ENCODE data around the gene CACNA2D4.

CACNA2D4 gene

GRCh38 chr12:1869145-1869544 is 49.3 kb downstream of the CACNA2D4 start:
- TF ChIP-seq CTCF (IDR thresholded peaks at IDR 0.05; ENCODE audit: control insufficient read depth, insufficient read depth, low read depth, low read length, missing control alignments) = no peak
- no peak overlapping the region for H3K4me3 ChIP-seq (ENCODE audit: control insufficient read depth, low read depth, low read length)
- no peak for DNase-seq (ENCODE audit: low read depth)

- no peak for TF ChIP-seq CTCF (IDR thresholded peaks at IDR 0.05; ENCODE audit: control insufficient read depth, insufficient read depth, low read depth, low read length, missing control alignments)
- DNase-seq (ENCODE audit: low read depth) = no peak
- H3K4me3 ChIP-seq (ENCODE audit: control insufficient read depth, low read depth, low read length) = no peak overlapping the region
Observed at GRCh38 chr12:1865284-1865866, 53.1 kb downstream of the CACNA2D4 start.

- H3K4me3 ChIP-seq (ENCODE audit: control insufficient read depth, low read depth, low read length) = no peak overlapping the region
- TF ChIP-seq CTCF (IDR thresholded peaks at IDR 0.05; ENCODE audit: control insufficient read depth, insufficient read depth, low read depth, low read length, missing control alignments) = no peak
- DNase-seq (ENCODE audit: low read depth) = no peak
Observed at GRCh38 chr12:1864867-1865266, 53.6 kb downstream of the CACNA2D4 start.

GRCh38 chr12:1864456-1864855 is 54.0 kb downstream of the CACNA2D4 start:
- DNase-seq (ENCODE audit: low read depth) = no peak
- TF ChIP-seq CTCF (IDR thresholded peaks at IDR 0.05; ENCODE audit: control insufficient read depth, insufficient read depth, low read depth, low read length, missing control alignments) = no peak
- no peak overlapping the region for H3K4me3 ChIP-seq (ENCODE audit: control insufficient read depth, low read depth, low read length)

GRCh38 chr12:1863823-1864222 is 54.6 kb downstream of the CACNA2D4 start:
- TF ChIP-seq CTCF (IDR thresholded peaks at IDR 0.05; ENCODE audit: control insufficient read depth, insufficient read depth, low read depth, low read length, missing control alignments) = no peak
- DNase-seq (ENCODE audit: low read depth) = no peak

GRCh38 chr12:1862973-1863372 is 55.5 kb downstream of the CACNA2D4 start:
- DNase-seq (ENCODE audit: low read depth) = no peak
- TF ChIP-seq CTCF (IDR thresholded peaks at IDR 0.05; ENCODE audit: control insufficient read depth, insufficient read depth, low read depth, low read length, missing control alignments) = no peak
- no peak overlapping the region for H3K4me3 ChIP-seq (ENCODE audit: control insufficient read depth, low read depth, low read length)

More at GRCh38 chr12:1863823-1864222, 54.6 kb downstream of the CACNA2D4 start:
- H3K4me3 ChIP-seq (ENCODE audit: control insufficient read depth, low read depth, low read length) = no peak overlapping the region

- H3K4me3 ChIP-seq (ENCODE audit: control insufficient read depth, low read depth, low read length) = no peak overlapping the region
- no peak for DNase-seq (ENCODE audit: low read depth)
- no peak for TF ChIP-seq CTCF (IDR thresholded peaks at IDR 0.05; ENCODE audit: control insufficient read depth, insufficient read depth, low read depth, low read length, missing control alignments)
Observed at GRCh38 chr12:1859643-1860042, 58.8 kb downstream of the CACNA2D4 start.

Measured in AG09309 (cell line).